PC-3 (cell line): ENCODE measurements around the gene HMHB1. TPM values are rescaled to one million over a fixed set of nuclear protein-coding genes. Genes with fewer than 3 reads are reported as not detected.
A peak's percentile ranks its signal among the peaks of the same experiment; 100 is the strongest.

ENCODE experiments used
- ATAC-seq: fragments of 200-7000 bp; cut with Tn5 transposase; 2 replicates; pipeline ENCODE4 v1.9.1; 2020; ENCODE audit warnings: mild to moderate bottlenecking, moderate library complexity
- BruUV-seq: library from RNA; stranded (reverse); fragments of 400-500 nt; replicated peaks from 2 replicates; lab custom pipeline; 2021; lab: Mats Ljungman, UMichigan
- CTCF ChIA-PET: fragments of 300-600 bp; sonication (Branson Sonifier 250); formaldehyde crosslinking; loops from one replicate; lab custom pipeline; 2022; ENCODE audit warnings: antibody characterized with exemption; lab: Charles Lee
- POLR2A ChIA-PET: fragments of 300-600 bp; sonication (Branson Sonifier 250); formaldehyde crosslinking; loops from one replicate; lab custom pipeline; 2022; ENCODE audit warnings: antibody characterized with exemption; ENCODE audit not compliant: unreplicated experiment; lab: Charles Lee
- DNase-seq: peaks from one replicate; pipeline ENCODE4 v3.0.0-alpha.2; 2015
- H2AFZ ChIP-seq: fragments of 300-600 bp; sonication (generic); 2 replicates; pipeline ENCODE4 v1.6.0; 2016; ENCODE audit warnings: antibody characterized with exemption, low read length
- H3F3A ChIP-seq: fragments of 300-600 bp; sonication (generic); one replicate; pipeline ENCODE4 v1.6.0; 2017; ENCODE audit warnings: antibody characterized with exemption, low read length, control low read depth, mild to moderate bottlenecking; ENCODE audit not compliant: unreplicated experiment
- H3K27ac ChIP-seq: fragments of 300-600 bp; sonication (generic); 2 replicates; pipeline ENCODE4 v1.5.1; 2016; ENCODE audit warnings: mild to moderate bottlenecking, low read length
- H3K27me3 ChIP-seq: fragments of 300-600 bp; sonication (generic); 2 replicates; pipeline ENCODE4 v1.6.1; 2016; ENCODE audit warnings: low read length, mixed read lengths
- H3K36me3 ChIP-seq: fragments of 300-600 bp; sonication (generic); 2 replicates; pipeline ENCODE4 v1.6.1; 2016; ENCODE audit warnings: low read depth, mixed run types, low read length, mixed read lengths
- H3K4me1 ChIP-seq: fragments of 300-600 bp; sonication (generic); 2 replicates; pipeline ENCODE4 v1.5.1; 2016; ENCODE audit warnings: low read length; ENCODE audit not compliant: insufficient read depth
- H3K4me2 ChIP-seq: fragments of 300-600 bp; sonication (generic); 2 replicates; pipeline ENCODE4 v1.6.0; 2016; ENCODE audit warnings: low read length
- H3K4me3 ChIP-seq: fragments of 300-600 bp; sonication (generic); 2 replicates; pipeline ENCODE4 v1.5.1; 2016; ENCODE audit warnings: mild to moderate bottlenecking, low read length, mixed read lengths
- H3K79me2 ChIP-seq: fragments of 300-600 bp; sonication (generic); 2 replicates; pipeline ENCODE4 v1.6.1; 2017; ENCODE audit warnings: low read length, mixed read lengths
- H3K9ac ChIP-seq: fragments of 300-600 bp; sonication (generic); 2 replicates; pipeline ENCODE4 v1.6.0; 2016; ENCODE audit warnings: mild to moderate bottlenecking, low read length
- H3K9me2 ChIP-seq: fragments of 300-600 bp; sonication (generic); replicated peaks from 2 replicates; pipeline ENCODE4 v1.6.1; 2016; ENCODE audit warnings: mixed run types, low read length, mixed read lengths
- H3K9me3 ChIP-seq: fragments of 300-600 bp; sonication (generic); 2 replicates; pipeline ENCODE4 v1.6.1; 2016; ENCODE audit warnings: low read length, mixed read lengths
- H4K20me1 ChIP-seq: fragments of 300-600 bp; sonication (generic); 2 replicates; pipeline ENCODE4 v1.6.1; 2016; ENCODE audit warnings: low read length, mixed read lengths
- EZH2 ChIP-seq: fragments of 300-600 bp; sonication (generic); IDR thresholded peaks from one replicate; pipeline ENCODE4 v1.6.1; 2017; ENCODE audit warnings: antibody characterized with exemption, mild to moderate bottlenecking, low read length; ENCODE audit not compliant: unreplicated experiment
- EZH2phosphoT487 ChIP-seq: fragments of 300-600 bp; sonication (generic); IDR thresholded peaks from 2 replicates; pipeline ENCODE4 v1.6.1; 2018; ENCODE audit warnings: mild to moderate bottlenecking, antibody characterized with exemption, low read length, borderline replicate concordance
- intact Hi-C: fragments of 100-400 bp; cut with micrococcal nuclease; formaldehyde crosslinking; loops from 2 replicates; pipeline ENCODE4 v1.9.0; 2023
- total RNA-seq: library from RNA; depleted of rRNA; stranded (reverse); fragments of >200 nt; gene quantifications from 2 replicates; pipeline ENCODE4 v1.2.3, GENCODE V29; 2014
- TF ChIP-seq, protein P1 (sequence below): fragments of 300-600 bp; sonication (generic); conservative IDR thresholded peaks from 2 replicates; pipeline ENCODE4 v1.5.1; 2017; ENCODE audit warnings: antibody characterized with exemption, low read depth, mild to moderate bottlenecking, low read length

Gene HMHB1
- total RNA-seq, 1 experiment from 2014 or later, result not detected

DNA sequence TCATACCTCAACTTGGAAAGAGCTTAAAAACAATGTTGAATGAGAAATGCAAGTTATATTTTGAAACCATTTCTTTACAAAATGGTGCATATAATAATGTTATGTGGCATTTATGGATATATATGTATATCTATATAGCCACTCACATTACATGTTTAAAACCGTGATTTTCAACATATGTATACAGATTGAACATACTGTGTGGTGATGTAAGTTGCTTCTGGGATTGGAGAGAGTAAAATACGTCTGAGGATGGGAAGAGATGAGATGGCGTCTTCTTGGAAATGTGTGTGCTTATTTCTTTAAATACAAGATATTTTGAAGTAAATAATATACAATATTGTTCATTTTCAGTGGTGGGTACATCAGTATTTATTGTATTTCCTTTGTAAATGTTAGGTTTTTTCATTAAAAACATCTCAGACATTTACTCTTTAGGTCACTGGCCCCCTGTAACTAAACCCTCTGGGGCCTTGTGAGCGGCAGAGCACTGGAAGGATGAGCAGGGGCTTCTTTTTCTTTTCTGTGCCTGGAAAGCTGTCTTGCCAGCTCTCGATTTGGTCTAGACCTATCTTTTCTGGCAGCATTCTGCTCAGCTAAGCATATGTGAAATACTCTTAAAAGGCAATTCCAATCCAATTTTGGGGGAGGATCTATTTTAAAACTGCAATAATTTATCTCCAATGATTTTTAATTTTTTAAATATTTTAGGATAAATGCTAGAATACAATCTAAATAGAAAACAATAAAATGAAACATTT, 42.8 kb upstream of the HMHB1 start:
- no peak overlapping the region for H2AFZ ChIP-seq
- CTCF ChIA-PET, result no interaction called here
- BruUV-seq, result no TSS peak

DNA sequence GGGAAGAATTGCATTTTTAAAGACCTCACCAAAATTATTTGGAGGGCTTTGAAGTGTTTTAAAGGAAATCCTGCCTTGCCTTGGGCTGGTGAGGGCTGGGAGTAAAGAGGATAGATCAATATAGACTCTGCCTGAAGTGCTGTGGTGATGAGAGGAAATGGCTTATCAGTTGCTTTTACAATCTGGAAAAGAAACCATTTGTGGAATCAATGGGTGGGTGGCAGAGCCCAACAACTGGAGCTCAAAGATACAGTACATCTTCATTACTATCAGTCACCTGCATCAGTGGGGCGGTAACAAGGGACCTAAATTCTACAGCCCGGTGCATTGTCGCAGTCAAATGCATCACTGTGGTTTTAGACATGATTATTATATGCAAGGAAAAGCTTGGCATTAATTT, 41.5 kb upstream of the HMHB1 start:
- BruUV-seq, result no TSS peak
- Histone ChIP-seq H3K27ac (no peak overlapping the region), H4K20me1 (no peaks in the 10 kb centered on the region), H3K27me3 (no peaks in the 10 kb centered on the region), H3K36me3 (no peaks in the 10 kb centered on the region), H3K4me2 (no peak overlapping the region), H2AFZ (no peak overlapping the region), H3F3A (no peaks in the 10 kb centered on the region), H3K9ac (no peak overlapping the region), H3K9me2 (no peaks in the 10 kb centered on the region), H3K79me2 (no peaks in the 10 kb centered on the region), H3K4me1 (no peaks in the 10 kb centered on the region), H3K4me3 (no peak overlapping the region), H3K9me3 (no peaks in the 10 kb centered on the region)
- ChIA-PET POLR2A (no interaction called here), CTCF (no interaction called here)
- TF ChIP-seq EZH2 (no peak), EZH2phosphoT487 (no peak)
- TF ChIP-seq, protein P1, sequence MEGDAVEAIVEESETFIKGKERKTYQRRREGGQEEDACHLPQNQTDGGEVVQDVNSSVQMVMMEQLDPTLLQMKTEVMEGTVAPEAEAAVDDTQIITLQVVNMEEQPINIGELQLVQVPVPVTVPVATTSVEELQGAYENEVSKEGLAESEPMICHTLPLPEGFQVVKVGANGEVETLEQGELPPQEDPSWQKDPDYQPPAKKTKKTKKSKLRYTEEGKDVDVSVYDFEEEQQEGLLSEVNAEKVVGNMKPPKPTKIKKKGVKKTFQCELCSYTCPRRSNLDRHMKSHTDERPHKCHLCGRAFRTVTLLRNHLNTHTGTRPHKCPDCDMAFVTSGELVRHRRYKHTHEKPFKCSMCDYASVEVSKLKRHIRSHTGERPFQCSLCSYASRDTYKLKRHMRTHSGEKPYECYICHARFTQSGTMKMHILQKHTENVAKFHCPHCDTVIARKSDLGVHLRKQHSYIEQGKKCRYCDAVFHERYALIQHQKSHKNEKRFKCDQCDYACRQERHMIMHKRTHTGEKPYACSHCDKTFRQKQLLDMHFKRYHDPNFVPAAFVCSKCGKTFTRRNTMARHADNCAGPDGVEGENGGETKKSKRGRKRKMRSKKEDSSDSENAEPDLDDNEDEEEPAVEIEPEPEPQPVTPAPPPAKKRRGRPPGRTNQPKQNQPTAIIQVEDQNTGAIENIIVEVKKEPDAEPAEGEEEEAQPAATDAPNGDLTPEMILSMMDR, result no peak
- intact Hi-C loops, result no loop called here
- ATAC-seq (no peak), DNase-seq (no peak)

More for the DNA sequence above, 42.8 kb upstream of the HMHB1 start:
- no peak for ATAC-seq
- no peaks in the 10 kb centered on the region for H4K20me1 ChIP-seq
- no peaks in the 10 kb centered on the region for H3K9me3 ChIP-seq
- no peak overlapping the region for H3K4me2 ChIP-seq
- H3K4me3 ChIP-seq, result no peak overlapping the region
- no peaks in the 10 kb centered on the region for H3F3A ChIP-seq
- H3K79me2 ChIP-seq, result no peaks in the 10 kb centered on the region
- intact Hi-C loops, result no loop called here
- POLR2A ChIA-PET, result interaction anchor here (0.6 kb wide), 1 partner anchor 480 kb away, joined by 3 read pairs; no protein-coding TSS in a partner anchor
- H3K4me1 ChIP-seq, result no peaks in the 10 kb centered on the region
- H3K27me3 ChIP-seq, result no peaks in the 10 kb centered on the region
- TF ChIP-seq, protein P1, result no peak
- TF ChIP-seq EZH2 (no peak), EZH2phosphoT487 (no peak)
- H3K9ac ChIP-seq, result no peak overlapping the region
- DNase-seq, result no peak
- H3K27ac ChIP-seq, result no peak overlapping the region
- H3K9me2 ChIP-seq, result no peaks in the 10 kb centered on the region
- H3K36me3 ChIP-seq, result no peaks in the 10 kb centered on the region

DNA sequence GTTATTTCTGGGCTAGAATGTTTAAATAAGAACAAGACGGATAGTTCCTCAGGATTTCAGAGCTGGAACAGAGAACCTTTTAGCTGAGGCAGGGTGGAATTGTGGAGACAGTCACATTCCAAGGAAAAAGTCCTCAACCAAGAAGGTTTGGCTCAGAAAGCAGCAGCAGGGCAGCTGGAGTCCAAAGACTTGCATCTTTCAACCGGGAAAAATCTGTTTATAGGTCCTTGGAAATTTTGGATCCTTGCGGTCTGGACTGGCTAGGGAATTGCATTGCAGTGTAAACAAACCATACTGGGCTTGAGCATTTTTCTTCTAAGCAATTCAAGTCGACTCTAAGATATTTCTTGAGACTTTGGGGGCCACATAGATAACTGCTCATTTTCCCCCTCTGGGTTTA, 40.8 kb upstream of the HMHB1 start:
- CTCF ChIA-PET, result no interaction called here
- no peaks in the 10 kb centered on the region for H3K27me3 ChIP-seq
- H3K9me3 ChIP-seq, result no peaks in the 10 kb centered on the region
- TF ChIP-seq EZH2, result no peak
- TF ChIP-seq, protein P1, result no peak
- TF ChIP-seq EZH2phosphoT487, result no peak
- H3K36me3 ChIP-seq, result no peaks in the 10 kb centered on the region
- BruUV-seq, result no TSS peak
- H3K4me3 ChIP-seq, result no peak overlapping the region
- H3K79me2 ChIP-seq, result no peaks in the 10 kb centered on the region
- no peak overlapping the region for H3K4me2 ChIP-seq
- intact Hi-C loops, result no loop called here
- no peaks in the 10 kb centered on the region for H3F3A ChIP-seq
- no peak overlapping the region for H2AFZ ChIP-seq
- H3K9ac ChIP-seq, result no peak overlapping the region
- H3K9me2 ChIP-seq, result no peaks in the 10 kb centered on the region
- ATAC-seq (peak; percentile 31; the same call in 1 of the 2 replicates), DNase-seq (no peak)
- no peaks in the 10 kb centered on the region for H3K4me1 ChIP-seq
- no peaks in the 10 kb centered on the region for H4K20me1 ChIP-seq
- POLR2A ChIA-PET, result no interaction called here
- no peak overlapping the region for H3K27ac ChIP-seq
